Brain microvascular endothelial cell (primary cell): ENCODE results near the gene SLIT2.
A peak's percentile ranks its signal among the peaks of the same experiment; 100 is the strongest.

Source experiments
- DNase-seq: peaks from one replicate; pipeline ENCODE4 v3.0.0-alpha.2; 2020
- H3K27ac ChIP-seq: fragments of 250-450 bp; sonication (Bioruptor Pico); 2 replicates; pipeline ENCODE4 v1.5.1; 2020; ENCODE audit warnings: mild to moderate bottlenecking, moderate library complexity
- H3K27me3 ChIP-seq: fragments of 250-450 bp; sonication (Bioruptor Pico); replicated peaks from 2 replicates; pipeline ENCODE4 v1.5.1; 2020; ENCODE audit warnings: mild to moderate bottlenecking
- H3K36me3 ChIP-seq: fragments of 250-450 bp; sonication (Bioruptor Pico); replicated peaks from 2 replicates; pipeline ENCODE4 v1.5.1; 2020; ENCODE audit warnings: mild to moderate bottlenecking
- H3K4me3 ChIP-seq: 2 replicates; pipeline ENCODE4 v1.5.1; 2011; ENCODE audit warnings: low read depth, mild to moderate bottlenecking, control low read depth, low read length, moderate library complexity
- CTCF ChIP-seq: IDR thresholded peaks from 2 replicates; pipeline ENCODE4 v1.5.1; 2011; ENCODE audit warnings: low read depth, mild to moderate bottlenecking, moderate library complexity, low read length, control low read depth, inconsistent platforms; ENCODE audit errors: missing control alignments
- in situ Hi-C: cut with HindIII; loops from 2 replicates; pipeline ENCODE4 v1.10.0; 2017; ENCODE audit warnings: low sequenced_read_pairs, low pct_ligation_motif_present

SLIT2 gene

DNA sequence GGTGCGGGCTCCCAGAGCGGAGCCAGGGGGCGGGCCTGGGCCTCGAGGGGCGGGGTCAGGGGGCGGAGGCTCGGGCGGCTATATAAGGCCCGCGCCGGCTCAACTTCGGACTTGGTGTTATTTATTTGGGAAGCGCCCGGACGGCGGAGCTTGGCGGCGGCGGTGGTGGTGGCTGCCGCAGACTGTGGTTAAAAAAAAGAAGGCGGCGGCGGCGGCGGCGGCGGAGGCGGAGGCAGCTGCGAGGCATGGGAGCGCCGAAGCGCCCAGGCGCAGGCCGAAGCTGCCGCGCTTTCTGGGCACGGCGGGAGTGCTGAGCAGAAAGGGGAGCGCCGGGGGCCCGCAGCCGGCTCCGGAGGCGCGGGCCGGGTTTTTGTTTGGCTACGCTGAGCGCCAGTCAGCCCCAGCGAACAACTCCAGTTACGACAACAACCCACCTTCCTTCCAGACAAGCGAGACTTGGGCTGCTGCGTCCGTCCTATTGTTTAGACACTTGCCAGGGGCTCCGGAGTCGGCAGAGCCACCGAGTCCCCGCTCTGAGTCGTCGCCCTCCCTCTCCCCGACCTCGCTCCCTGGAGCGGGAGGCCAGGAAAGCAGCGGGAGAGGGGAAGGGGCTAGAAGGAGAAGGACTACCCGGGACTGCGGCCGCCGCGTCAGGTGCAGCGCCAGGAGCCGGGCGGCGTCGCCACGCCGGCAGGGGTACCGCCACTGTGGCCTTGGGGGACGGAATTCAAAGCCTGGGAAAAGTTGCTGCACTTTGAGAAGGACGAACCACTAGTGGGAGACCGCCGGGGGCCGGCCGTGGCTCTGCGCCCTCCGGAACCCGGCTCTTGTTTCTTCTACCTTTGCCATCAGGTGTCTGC lies at the start of gene SLIT2:
SLIT2 (plus strand) TSS at position 110 of the 860 bp plus-strand sequence. CDS start 1,911 bp downstream, outside the sequence.
- in situ Hi-C loops = no loop called here
- H3K4me3 ChIP-seq = peak within 1 kb of the TSS; percentile 73
- peak within 1 kb of the TSS; percentile 33 for H3K27ac ChIP-seq
- peak; percentile 78 for DNase-seq
- TF ChIP-seq CTCF = no peak
- no peaks in the 10 kb centered on the region for H3K36me3 ChIP-seq
- no peaks in the 10 kb centered on the region for H3K27me3 ChIP-seq

DNA sequence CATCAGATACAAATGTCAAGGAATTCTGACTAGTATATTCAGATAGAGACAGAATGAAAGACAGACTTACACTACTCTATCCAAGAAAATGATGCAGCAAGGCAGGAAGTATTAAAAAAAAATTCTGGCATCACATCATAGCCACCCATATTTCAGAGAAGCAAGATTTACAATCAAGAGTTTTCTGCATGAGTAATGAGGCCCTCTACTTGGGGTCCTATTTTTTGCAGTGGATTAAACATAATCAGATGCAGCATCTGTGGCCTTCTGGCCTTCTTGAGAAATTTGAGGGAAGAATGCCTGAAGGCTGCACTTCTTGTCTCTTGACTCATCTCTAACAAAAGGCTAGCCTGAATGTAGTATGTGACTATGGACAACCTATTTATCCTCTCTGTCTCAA lies 48.2 kb upstream of the SLIT2 start:
- H3K27ac ChIP-seq = no peak overlapping the region
- DNase-seq = peak; percentile 83
- no peaks in the 10 kb centered on the region for H3K27me3 ChIP-seq
- in situ Hi-C loops = no loop called here
- no peak for TF ChIP-seq CTCF
- H3K4me3 ChIP-seq = no peak overlapping the region
- no peaks in the 10 kb centered on the region for H3K36me3 ChIP-seq

GRCh38 chr4:20217521-20217920 lies 34.2 kb upstream of the SLIT2 start:
- no peak for TF ChIP-seq CTCF
- in situ Hi-C loops = no loop called here
- no peak overlapping the region for H3K27ac ChIP-seq
- H3K27me3 ChIP-seq = no peaks in the 10 kb centered on the region
- no peak overlapping the region for H3K4me3 ChIP-seq
- no peaks in the 10 kb centered on the region for H3K36me3 ChIP-seq
- DNase-seq = no peak

DNA sequence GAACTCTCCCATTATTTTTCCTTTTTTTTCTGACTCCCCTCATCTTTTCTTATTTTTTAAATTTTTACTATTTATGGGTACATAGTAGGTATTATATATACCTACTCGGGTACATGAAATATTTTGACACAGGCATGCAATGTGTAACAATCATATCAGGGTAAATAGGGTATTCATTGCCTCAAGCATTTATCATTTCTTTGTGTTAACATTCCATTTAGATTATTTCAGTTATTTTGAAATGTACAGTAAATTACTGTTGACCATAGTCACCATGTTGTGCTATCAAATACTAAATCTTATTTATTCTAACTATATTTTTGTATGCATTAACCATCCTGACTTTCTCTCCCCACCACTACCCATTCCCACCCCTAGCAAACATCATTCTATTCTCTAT lies 33.8 kb upstream of the SLIT2 start:
- no peaks in the 10 kb centered on the region for H3K27me3 ChIP-seq
- no peaks in the 10 kb centered on the region for H3K36me3 ChIP-seq
- TF ChIP-seq CTCF = no peak
- H3K4me3 ChIP-seq = no peak overlapping the region
- in situ Hi-C loops = no loop called here
- no peak overlapping the region for H3K27ac ChIP-seq
- no peak for DNase-seq

DNA sequence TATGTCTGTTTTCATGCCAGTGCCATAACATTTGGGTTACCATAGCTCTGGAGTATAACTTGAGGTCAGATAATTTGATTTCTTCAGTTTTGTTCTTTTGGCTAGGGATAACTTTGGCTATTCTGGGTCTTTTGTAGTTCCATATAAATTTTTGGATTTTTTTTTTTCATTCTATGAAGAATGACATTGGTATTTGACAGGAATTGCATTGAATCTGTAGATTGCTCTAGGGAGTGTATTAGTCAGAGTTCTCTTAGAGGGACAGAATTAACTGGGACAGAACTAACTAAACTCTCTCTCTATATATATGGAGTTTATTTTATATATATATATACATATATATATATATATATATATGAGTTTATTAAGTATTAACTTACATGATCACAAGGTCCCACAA lies 32.2 kb upstream of the SLIT2 start:
- in situ Hi-C loops = no loop called here
- no peaks in the 10 kb centered on the region for H3K27me3 ChIP-seq
- no peaks in the 10 kb centered on the region for H3K36me3 ChIP-seq
- DNase-seq = no peak
- no peak for TF ChIP-seq CTCF
- no peak overlapping the region for H3K4me3 ChIP-seq
- no peak overlapping the region for H3K27ac ChIP-seq
